Neural cell (in vitro differentiated cells): ENCODE results near the gene CEACAM3.

Experiments used
- POLR2AphosphoS5 ChIP-seq: IDR thresholded peaks from 2 replicates; pipeline ENCODE4 v1.6.1; 2012
- TF ChIP-seq, protein P1 (sequence below): fragments of 450-650 bp; IDR thresholded peaks from 2 replicates; pipeline ENCODE4 v1.5.1; 2014; ENCODE audit warnings: antibody characterized with exemption, mild to moderate bottlenecking, moderate library complexity; ENCODE audit not compliant: poor library complexity, severe bottlenecking

- TF ChIP-seq, protein P1, sequence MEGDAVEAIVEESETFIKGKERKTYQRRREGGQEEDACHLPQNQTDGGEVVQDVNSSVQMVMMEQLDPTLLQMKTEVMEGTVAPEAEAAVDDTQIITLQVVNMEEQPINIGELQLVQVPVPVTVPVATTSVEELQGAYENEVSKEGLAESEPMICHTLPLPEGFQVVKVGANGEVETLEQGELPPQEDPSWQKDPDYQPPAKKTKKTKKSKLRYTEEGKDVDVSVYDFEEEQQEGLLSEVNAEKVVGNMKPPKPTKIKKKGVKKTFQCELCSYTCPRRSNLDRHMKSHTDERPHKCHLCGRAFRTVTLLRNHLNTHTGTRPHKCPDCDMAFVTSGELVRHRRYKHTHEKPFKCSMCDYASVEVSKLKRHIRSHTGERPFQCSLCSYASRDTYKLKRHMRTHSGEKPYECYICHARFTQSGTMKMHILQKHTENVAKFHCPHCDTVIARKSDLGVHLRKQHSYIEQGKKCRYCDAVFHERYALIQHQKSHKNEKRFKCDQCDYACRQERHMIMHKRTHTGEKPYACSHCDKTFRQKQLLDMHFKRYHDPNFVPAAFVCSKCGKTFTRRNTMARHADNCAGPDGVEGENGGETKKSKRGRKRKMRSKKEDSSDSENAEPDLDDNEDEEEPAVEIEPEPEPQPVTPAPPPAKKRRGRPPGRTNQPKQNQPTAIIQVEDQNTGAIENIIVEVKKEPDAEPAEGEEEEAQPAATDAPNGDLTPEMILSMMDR, result no peak
- TF ChIP-seq POLR2AphosphoS5, result no peak
These were observed 10.8 kb downstream of the CEACAM3 start for GRCh38 chr19:41807176-41807575.
